Upper lobe of left lung (tissue), 4 donors: ENCODE results near the gene HSPG2.

Experiments
- CTCF ChIP-seq, 6 experiments: fragments of 450-650 bp in 4 of 6; fragments of 200-600 bp in 2 of 6; sonication (generic) in 2 of 6; IDR thresholded peaks; one replicate each; pipeline ENCODE4 v1.5.1; 2016 to 2019; ENCODE audit warnings: antibody characterized with exemption in 6 of 6
- POLR2A ChIP-seq, 4 donors: fragments of 450-650 bp; IDR thresholded peaks; one replicate each; pipeline ENCODE4 v1.5.1; 2016 to 2017; ENCODE audit warnings: antibody characterized with exemption in 4 of 4, mild to moderate bottlenecking in 2 of 4

DNA sequence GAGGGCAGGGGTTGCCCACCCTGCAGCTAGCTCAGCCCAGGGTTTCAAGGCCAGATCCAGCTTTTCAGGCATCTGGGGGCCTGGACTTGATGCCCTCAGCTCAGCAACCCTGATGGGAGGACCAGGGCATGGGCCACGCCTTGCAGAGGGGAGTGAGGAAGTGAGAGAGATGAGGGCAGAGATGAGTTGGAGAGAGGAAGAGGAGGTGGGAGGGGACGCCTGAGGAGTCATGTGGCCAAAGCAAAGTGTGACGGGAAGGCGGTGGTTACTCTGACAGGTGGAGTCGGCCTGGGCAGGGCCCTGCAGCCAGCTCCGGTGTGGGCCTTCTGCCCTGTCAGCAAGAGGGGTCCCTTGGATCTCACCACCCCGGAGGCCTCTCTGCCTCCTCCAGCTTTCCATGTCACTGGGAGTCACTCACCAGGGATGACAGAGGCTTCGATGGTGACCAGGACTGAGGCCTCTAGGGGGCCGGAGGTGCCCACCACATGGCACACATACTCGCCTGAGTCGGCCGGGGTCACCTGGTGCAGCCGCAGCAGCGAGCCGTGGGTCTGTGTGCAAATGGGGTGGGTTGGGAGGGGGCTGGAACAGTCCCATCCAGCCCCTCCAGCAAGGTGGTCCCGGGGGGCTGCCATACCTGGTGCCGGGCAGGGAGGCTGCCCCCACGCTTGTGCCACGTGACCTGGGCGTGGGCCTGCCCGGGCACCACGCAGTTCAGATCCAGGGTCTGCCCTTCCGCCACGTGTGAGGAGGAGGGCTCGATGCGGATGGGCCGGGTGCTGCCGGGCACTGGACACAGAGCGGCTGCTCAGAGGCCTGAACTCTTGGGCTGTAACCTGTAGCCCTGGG lies 84.6 kb downstream of the HSPG2 start:
- TF ChIP-seq POLR2A (IDR thresholded peaks at IDR 0.05) (no peak), CTCF (IDR thresholded peaks at IDR 0.05) (no peak)
